GM18502 (cell line): ENCODE data around the gene CD82.

Experiments
- ATAC-seq: cut with Tn5 transposase; IDR thresholded peaks from one replicate; pipeline ENCODE4 v1.9.1; 2021; ENCODE audit warnings: mild to moderate bottlenecking; ENCODE audit not compliant: unreplicated experiment, poor library complexity

Gene CD82

GRCh38 chr11:44573333-44573732 is 7.9 kb downstream of the CD82 start:
- ATAC-seq = no peak

DNA sequence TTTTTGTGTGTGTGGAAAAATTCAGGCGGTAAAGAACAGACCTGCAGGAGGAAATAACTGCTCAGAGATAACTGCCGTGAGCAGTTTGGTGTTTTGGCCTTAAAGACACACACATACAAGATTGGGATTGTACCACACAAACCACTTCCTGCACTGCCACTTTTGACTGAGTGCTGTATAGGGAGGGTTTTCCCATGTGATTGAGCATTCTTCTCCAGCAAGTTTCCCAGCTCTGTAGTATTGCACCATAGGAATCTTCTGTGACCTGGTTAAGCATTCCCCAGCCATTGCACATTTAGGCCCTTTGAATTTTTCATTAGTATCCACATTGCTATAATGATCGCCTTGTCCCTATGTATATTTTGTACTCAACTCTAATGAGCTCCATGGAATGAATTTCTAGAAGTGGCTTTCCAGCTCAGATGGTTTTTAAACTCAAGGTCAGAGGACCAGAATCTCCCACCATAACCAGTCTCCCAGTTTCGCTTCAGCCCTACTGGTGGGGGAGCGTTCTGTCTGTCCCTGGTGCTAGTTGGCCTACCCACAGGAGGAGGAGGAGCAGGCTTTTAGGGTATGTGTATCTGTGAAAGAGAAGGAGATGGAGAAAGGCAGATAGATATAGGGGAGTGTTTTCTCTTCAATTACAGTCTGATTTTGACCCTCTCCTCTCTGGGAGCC is 9.3 kb downstream of the CD82 start:
- peak; percentile 51 for ATAC-seq

- ATAC-seq = peak; percentile 13
Observed at GRCh38 chr11:44575288-44575672, 9.8 kb downstream of the CD82 start.

DNA sequence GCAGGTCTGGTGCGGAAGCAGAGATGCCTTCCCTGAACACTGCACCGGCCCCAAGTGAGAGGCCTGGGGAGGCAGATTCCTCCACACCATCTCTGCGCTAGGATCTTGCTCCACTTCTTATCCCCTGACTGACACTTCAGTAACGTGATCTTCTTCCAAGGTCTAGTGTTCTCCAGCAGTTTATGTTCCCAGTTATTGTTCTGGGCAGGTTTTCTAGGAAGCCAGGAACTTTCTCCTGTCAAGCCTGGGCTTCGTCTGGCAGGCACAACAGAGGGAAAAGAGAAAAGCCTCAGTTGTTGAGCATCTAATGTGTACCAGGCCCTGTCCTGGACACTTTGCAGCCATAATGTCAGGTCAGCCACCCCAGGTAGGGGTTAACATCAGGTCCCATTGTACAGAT is 10.5 kb downstream of the CD82 start:
- no peak for ATAC-seq

- ATAC-seq = no peak
Observed at GRCh38 chr11:44576656-44577055, 11.2 kb downstream of the CD82 start.

- no peak for ATAC-seq
Observed at GRCh38 chr11:44577231-44577830, 11.9 kb downstream of the CD82 start.

GRCh38 chr11:44578279-44578678 is 12.8 kb downstream of the CD82 start:
- ATAC-seq = peak; percentile 59

DNA sequence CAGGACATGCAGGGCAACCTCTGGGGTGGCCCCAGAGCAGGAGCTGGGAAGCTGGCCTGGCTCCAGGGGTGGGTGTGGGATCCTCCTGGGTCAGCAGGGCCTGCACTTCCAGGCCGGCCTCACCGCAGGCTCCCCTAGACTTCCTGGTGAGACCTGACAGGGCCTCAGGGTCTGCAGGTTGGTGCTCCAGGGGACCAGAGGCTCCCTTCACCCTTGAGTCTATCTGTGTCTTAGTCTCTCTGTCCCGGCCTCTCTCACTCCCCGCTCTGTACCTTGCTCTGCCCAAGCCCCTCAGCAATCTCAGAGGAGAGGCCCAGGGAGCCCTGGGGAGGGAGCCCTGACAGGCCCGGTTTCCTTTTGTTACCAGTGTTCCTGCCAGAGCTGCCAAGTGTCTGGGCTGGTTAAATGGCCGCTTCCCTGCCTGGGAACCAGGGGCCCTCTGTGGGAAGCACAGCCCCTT is 13.9 kb downstream of the CD82 start:
- ATAC-seq = no peak

GRCh38 chr11:44580701-44581100 is 15.2 kb downstream of the CD82 start:
- ATAC-seq = no peak

GRCh38 chr11:44581246-44581645 is 15.8 kb downstream of the CD82 start:
- no peak for ATAC-seq

DNA sequence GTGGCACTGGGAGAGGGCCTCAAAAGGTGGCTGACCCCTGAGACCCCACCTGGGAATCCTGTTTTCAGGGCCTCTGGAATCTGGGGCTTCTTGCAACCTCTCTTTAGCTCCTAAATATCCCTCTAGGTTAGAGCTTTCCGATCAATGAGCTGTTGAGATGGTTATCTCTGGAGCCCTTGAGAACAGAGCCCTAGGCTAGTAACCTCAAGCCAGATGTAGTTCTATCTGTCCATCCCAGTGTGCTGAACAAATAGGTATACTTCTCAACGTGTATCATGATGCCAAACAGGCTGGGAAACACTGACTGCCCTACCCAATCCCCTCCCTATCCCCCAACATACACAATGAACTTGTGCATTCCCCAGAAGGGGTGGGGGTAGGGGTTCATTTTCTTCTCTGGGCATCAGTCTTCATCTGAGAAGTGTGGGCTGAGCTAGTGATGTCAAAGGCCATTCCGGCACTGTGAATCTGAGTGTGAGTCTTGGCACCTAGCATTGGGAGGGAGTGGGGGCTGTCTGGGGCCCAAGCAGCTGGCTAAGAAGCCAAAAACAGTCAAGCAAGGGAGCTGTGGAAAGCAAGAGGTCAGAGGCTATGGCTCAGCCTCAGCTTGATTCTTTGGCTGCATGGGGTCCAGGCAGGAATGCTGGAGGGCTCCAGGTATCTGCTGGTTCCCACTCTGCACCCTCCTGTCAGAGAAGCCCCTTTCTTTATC is 17.3 kb downstream of the CD82 start:
- no peak for ATAC-seq

DNA sequence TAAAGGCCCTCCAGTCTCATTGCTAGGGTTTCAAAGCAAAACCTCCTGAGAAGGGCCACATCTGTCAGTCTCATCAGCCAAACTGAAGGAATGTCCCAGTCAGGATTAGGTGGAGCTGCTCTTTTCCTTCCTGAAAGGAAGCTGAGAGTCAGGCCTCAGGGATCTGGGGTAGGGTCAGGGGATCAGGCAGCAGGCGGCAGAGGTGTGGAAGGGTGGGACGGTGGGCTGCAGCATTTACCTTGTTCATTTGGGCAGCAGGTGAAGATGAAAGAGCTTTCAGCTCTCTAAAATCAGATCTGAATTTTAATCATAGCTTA is 17.8 kb downstream of the CD82 start:
- ATAC-seq = no peak

- ATAC-seq = no peak
Observed at GRCh38 chr11:44585421-44585820, 20.0 kb downstream of the CD82 start.

- ATAC-seq = no peak
Observed at GRCh38 chr11:44589301-44589700, 23.8 kb downstream of the CD82 start.

GRCh38 chr11:44590769-44591168 is 25.3 kb downstream of the CD82 start:
- ATAC-seq = no peak

GRCh38 chr11:44591557-44591956 is 26.1 kb downstream of the CD82 start:
- ATAC-seq = no peak

DNA sequence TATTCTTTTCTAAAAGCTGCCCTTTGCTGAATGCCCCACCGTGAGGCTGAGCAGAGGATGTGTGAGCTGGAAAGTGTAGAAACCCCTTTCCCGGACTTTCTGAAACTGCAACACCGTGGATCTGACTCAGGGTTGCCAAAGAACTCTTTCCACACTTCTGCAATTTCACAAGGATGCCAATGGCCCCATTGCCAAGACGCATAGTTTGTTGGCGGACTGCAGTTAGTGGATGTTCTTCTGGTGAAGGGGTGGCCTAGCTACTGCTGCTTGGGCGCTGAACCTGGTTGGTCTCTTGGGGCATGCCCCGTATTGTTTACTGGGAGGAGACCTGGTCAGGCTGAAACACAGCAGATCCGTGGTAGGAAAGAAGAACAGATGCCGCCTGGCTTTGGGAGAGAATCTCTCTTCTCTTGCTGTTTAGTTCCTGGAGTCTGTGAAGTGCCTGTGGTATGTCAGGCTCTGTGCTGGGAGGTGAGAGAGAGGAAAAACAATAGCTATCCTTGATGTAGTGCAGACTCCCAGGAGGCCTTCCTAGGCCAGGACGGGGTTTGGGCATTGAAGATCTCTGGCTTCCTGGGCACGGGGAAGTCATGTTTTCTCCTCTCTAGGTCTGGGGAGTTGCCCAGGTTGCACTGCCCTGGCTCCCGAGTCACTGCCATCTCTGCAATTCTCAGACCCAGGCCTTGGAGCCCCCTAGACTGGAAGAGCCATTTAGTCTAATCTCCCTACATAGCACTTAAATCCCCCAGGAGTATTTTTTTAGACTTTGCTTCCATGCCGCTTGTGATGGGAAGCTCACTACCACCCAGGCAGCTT is 26.9 kb downstream of the CD82 start:
- no peak for ATAC-seq

DNA sequence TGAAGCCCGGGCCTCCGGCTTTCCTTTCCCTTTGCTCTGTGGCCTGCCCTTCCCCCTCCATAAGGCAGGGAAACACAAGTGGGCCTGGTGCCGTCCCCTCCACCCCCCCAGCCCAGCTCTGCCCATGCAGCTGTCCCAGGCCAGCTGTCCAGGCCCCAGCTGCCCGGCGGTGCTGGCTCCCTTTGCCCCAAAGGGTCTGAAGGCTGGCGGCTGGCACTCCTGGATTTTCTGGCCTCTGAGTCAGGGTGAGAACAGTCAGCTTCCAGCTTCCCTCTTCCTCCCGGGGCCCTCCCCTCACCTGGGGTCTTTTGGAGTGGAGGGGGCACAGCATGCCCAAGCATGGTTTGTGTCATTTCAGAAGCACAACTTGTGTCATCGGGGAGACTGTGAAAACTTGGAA is 27.8 kb downstream of the CD82 start:
- ATAC-seq = no peak

DNA sequence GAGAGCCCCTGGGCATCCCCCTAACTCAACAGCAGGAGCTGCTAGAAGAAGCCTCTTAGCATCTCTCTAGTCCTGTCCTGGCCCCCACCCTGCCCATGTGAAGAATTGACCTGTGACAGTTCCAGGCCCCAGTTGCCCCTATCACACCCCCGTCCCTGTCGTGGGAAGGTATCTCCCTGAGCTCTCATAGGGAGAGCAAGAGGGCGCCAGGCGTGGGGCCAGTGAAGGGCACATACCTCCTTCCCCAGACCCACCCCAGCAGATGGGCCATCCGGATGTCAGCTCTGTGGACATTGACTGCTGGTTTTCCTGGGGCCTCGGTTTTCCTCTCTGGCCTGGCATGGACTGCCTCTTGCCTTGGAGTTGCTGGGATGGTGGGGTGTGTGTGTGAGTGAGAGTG is 29.5 kb downstream of the CD82 start:
- ATAC-seq = no peak

DNA sequence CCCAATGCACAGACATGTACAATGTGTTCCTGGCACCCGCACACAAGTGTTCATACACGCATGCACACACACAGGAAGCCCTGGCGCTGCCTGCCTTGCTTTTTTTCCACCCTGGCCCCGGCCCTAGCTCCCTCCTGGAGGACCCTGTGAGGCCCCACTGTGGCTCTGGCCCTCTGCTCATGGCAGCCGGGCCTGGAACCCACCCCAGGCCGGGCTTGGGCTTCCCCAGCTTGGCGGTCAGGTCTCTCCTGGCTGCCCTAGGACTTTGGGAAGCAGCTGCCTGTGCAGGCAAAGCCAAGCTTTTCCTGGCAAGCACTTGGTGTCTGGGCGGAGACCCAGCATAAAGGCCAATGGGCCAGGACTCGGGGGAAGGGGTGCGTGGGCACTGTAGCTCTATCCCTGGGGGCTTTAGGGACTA is 30.5 kb downstream of the CD82 start:
- no peak for ATAC-seq
